WI38 (cell line): Measurements from ENCODE around the gene ACSL3.

Source experiments
- H3K4me3 ChIP-seq: 2 replicates; pipeline ENCODE4 v1.5.1; 2011; ENCODE audit warnings: low read depth, mild to moderate bottlenecking, control low read depth, low read length
- TF ChIP-seq, protein P1 (sequence below): IDR thresholded peaks from 2 replicates; pipeline ENCODE4 v1.5.1; 2012; ENCODE audit warnings: low read depth, mild to moderate bottlenecking, control low read depth, low read length

Gene ACSL3

GRCh38 chr2:222928335-222928734 is 67.5 kb downstream of the ACSL3 start:
- H3K4me3 ChIP-seq: no peak overlapping the region

DNA sequence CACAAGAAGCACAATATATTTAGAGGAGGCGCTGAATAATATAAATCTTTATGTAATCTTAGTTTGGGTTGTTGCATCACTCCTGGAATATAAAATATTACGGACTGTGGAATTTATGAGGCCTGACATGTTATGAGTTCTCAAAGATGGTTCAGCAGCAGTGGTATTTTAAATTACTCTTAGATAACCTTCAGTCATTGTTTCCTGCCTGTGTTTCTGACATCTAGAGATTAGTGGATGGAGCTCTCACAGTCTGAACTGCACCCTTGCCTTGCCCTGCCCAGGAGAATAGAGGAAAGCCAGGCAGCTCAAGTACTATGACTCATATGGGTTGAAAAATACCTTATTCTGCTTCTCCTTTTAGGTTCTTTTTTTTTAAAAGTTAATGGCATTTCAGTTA is 70.0 kb downstream of the ACSL3 start:
- H3K4me3 ChIP-seq: no peak overlapping the region
- TF ChIP-seq, protein P1, sequence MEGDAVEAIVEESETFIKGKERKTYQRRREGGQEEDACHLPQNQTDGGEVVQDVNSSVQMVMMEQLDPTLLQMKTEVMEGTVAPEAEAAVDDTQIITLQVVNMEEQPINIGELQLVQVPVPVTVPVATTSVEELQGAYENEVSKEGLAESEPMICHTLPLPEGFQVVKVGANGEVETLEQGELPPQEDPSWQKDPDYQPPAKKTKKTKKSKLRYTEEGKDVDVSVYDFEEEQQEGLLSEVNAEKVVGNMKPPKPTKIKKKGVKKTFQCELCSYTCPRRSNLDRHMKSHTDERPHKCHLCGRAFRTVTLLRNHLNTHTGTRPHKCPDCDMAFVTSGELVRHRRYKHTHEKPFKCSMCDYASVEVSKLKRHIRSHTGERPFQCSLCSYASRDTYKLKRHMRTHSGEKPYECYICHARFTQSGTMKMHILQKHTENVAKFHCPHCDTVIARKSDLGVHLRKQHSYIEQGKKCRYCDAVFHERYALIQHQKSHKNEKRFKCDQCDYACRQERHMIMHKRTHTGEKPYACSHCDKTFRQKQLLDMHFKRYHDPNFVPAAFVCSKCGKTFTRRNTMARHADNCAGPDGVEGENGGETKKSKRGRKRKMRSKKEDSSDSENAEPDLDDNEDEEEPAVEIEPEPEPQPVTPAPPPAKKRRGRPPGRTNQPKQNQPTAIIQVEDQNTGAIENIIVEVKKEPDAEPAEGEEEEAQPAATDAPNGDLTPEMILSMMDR: no peak

More at GRCh38 chr2:222928335-222928734, 67.5 kb downstream of the ACSL3 start:
- TF ChIP-seq, protein P1: no peak

GRCh38 chr2:222931659-222932058 is 70.8 kb downstream of the ACSL3 start:
- TF ChIP-seq, protein P1: no peak
- no peak overlapping the region for H3K4me3 ChIP-seq

- TF ChIP-seq, protein P1: no peak
- H3K4me3 ChIP-seq: no peak overlapping the region
These were observed 72.6 kb downstream of the ACSL3 start for GRCh38 chr2:222933458-222933857.

DNA sequence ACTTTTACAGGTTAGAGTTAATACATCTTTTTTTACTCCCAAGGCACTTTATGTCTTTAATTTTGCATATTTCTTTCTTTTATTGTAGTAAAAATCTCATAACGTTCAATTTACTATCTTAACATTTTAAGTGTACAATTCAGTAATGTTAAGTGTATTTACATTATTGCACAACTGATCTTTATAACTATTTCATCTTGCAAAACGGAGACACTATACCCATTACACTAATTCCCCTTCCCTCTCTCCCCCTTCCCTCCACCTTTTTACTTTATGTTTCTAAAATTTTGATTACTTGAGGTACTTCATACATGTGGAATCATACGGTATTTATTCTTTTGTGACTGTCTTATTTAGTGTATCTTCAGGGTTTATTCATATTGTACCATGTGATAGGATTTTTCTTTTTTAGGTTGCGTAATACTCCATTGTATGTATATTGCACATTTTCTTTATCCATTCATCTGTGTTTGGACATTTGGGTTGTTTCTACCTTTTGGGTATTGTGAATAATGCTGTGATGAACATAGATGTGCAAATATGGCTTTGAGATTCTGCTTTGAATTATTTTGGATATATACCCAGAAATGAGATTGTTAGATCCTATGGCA is 75.0 kb downstream of the ACSL3 start:
- TF ChIP-seq, protein P1: no peak
- no peak overlapping the region for H3K4me3 ChIP-seq

DNA sequence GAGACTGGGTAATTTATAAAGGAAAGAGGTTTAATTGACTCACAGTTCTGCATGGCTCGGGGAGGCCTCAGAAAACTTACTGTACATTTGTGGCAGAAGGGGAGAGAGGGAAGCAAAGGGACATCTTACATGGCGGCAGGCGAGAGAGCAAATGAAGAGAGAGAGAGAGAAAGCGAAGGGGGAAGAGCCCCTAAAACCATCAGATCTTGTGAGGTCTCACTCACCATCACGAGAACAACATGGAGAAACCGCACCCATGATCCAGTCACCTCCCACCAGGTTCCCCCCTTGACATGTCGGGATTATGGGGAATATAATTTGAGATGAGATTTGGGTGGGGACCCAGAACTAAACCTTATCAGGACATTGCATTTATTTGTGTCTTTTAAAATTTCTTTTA is 75.9 kb downstream of the ACSL3 start:
- TF ChIP-seq, protein P1: no peak
- H3K4me3 ChIP-seq: no peak overlapping the region

- TF ChIP-seq, protein P1: no peak
- no peak overlapping the region for H3K4me3 ChIP-seq
These were observed 77.5 kb downstream of the ACSL3 start for GRCh38 chr2:222938327-222938726.
